Suppressor macrophage treated with lipopolysaccharide for 1 hour (primary cell): ENCODE data around the gene AKR1C1.
"Not testable (repeated sequence)": the region's sequence is repeated elsewhere in the genome, so short reads cannot be mapped to it uniquely, and the experiment has no call there.

Source experiments
- DNase-seq, 3 donors: peaks; one replicate each; pipeline ENCODE4 v3.0.0-alpha.2; 2020 to 2022

AKR1C1 gene

DNA sequence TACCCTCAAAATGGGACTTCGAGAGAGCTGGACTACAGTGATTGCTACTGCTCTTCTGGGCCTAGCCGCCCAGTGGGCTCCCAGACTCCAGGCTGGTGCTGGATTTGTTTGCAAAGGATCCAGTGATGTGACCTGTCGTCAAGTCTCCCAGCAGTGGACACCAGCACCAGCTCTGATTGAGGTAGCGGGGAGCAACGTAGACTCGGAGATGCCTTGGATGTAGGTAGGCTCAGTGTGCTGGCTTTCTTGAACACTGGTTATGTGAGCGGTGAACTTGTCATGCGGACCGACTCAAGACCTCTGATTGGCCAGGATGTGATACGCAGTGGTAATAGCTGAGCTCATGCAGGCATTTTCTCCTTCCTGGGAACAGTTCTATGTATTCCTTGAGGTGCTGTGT lies 21.0 kb downstream of the AKR1C1 start:
- no peak for DNase-seq

GRCh38 chr10:4984971-4985594 lies 21.9 kb downstream of the AKR1C1 start:
- no peak for DNase-seq

DNA sequence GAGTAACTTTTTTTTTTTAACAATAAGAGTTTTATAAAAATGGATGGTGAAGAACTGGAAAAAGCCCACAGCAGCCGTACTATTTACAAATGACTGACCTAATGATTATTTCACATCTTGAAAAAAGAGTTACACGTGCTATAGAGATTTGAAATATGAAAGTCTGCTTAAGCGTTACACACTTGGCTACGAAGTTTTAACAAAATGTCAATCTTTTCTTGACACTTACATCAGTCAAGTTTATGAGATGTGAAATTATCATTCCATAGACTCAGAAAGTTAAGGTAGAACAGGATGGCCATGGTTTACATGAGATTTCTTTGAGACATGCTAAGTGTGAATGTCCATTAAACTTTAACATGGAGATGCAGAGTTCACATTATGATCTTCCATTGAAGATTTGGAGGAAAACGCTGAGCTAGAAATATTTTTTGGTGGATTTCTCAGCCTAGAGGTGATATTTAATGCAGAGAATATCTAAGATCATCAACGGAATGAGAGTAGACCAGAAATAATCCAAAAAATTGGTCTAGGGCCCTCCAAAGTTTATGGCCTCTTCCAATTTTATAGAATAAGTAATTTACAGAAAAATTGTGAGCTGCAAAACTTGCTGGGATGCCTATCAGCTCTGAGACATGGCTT lies 24.9 kb downstream of the AKR1C1 start:
- DNase-seq, result not testable (repeated sequence)

GRCh38 chr10:4990217-4990616 lies 27.0 kb downstream of the AKR1C1 start:
- DNase-seq, result no peak

DNA sequence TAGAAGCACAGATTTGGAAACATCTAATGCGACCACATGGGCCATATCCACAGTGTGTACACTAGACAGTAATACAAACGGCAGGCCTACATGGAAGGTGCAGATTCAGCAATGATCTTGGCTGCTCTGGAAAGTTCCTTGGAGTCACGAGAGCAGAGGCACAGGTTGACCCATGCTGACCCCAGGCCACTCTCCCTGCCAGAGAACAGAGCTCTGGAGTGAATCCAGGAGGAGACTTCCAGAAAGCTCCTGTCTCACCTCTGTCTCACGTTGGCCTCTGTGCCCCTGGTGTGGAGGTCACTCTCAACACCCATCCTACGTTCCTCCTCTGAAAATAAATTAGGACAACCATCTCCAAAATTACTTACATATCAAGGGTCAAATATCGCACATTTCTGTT lies 28.2 kb downstream of the AKR1C1 start:
- not testable (repeated sequence) for DNase-seq

GRCh38 chr10:4992564-4992963 lies 29.3 kb downstream of the AKR1C1 start:
- DNase-seq, result not testable (repeated sequence)

- not testable (repeated sequence) for DNase-seq
Observed at GRCh38 chr10:4994260-4994659, 31.0 kb downstream of the AKR1C1 start.

- no peak for DNase-seq
Observed at GRCh38 chr10:4998671-4999070, 35.5 kb downstream of the AKR1C1 start.

DNA sequence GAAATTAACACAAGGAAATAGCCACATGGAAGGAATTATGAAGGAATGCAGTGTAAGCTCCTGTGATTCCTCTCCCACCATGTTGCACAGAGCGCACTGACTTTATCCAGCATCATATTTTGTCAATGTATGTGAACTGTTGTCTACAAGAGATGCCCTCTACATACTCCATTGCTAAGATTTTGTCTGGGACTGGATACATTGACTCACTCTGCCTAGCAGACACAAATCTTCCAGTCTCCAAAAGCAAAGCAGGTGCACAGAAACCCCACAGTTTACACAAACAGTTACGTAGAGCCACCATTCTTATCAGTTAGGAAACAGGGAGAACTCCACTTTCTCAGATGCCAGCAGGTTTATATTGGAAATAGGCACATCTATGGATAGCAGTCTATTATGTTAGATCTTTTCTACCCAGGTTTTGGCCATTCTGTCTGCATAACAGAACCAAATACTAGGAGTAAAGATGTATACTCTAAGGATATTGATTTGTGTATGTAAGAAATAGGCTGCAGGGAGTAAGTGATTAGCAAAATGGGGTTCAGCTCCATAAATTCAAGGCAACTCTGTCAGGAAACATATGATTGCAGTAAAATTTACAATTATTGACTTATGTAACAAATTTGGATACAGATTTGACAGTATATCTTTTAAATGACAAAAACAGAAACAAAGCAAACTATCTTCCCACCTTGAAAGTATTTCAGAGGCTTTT lies 39.0 kb downstream of the AKR1C1 start:
- no peak for DNase-seq

- not testable (repeated sequence) for DNase-seq
Observed at GRCh38 chr10:5003127-5004029, 40.2 kb downstream of the AKR1C1 start, which contains the start of gene AKR1C2. Gene AKR1C2 (minus strand): TSS chr10:5003857. CDS start chr10:5003835, 22 bp downstream.

DNA sequence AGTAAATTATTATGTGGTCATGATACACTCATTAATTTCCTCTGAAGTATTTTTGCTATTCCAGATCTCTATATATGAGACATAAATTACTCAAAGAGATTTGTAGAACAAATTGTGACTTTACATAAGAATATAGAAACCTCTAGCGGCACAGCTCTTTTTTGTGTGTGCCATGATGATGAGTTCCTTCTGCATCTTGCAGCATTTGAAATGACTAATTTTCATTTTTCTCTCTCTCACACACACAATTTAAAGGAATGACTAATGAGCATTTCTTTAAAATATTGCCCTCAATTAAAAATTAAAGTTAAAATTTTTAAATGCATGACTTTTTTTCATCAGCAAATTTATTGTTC lies 40.8 kb downstream of the AKR1C1 start:
- DNase-seq, result not testable (repeated sequence)

DNA sequence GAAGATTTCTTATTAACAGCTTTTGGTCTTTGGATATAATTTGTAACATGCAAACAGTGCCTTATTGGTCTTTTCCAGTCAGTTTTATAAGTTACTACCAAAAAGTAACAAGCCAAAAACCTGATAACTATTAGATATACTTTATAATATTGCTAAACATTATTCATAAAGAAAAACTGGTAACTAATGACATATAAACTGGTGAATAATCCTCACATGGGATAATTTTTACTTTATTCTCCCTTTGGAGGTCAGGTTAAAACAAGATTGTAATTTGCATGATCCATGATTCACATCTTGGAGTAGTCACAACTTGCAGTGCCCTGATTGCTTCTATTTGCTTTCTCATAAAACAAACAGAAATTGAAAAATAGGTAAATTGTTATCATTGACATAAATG lies 41.3 kb downstream of the AKR1C1 start:
- not testable (repeated sequence) for DNase-seq

DNA sequence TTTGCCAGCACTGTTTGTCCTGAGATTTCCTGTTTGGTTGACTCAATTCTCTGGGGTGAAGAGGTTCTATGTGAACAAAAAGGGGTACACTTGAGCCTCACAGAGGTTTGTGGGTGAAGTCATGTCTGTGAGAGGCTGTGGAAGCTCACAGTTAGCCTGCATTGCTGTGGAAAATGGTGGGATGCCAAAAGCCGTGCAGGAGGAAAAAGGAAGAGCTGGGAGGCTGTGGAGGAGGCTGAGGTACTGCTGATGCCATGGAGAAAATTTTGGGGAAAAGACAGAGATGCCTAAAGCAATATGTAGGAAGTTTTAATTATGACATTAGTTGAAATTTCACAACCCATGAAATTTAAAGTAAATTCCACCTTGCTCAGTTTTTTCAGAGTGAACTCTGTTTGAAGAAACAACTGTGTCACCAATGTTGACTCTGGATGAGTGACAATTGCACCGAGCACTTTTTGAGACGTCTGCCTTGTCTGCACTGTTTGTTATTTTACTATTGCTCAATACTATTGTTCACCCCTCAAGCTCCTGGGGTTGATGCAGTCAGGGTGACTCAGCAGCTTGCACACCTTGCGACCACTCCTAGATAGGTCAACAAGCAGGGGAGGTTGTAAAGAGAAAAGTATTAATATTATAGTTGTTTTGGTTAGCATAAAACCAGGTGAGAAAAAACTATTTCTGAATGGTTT lies 45.8 kb downstream of the AKR1C1 start:
- DNase-seq, result peak in 2 of 3 donors; percentile 35 to 42

GRCh38 chr10:5010043-5010442 lies 46.8 kb downstream of the AKR1C1 start:
- DNase-seq, result not testable (repeated sequence)

- not testable (repeated sequence) for DNase-seq
Observed at GRCh38 chr10:5011392-5011791, 48.2 kb downstream of the AKR1C1 start.

- DNase-seq, result no peak
Observed at GRCh38 chr10:5012595-5012994, 49.4 kb downstream of the AKR1C1 start.

DNA sequence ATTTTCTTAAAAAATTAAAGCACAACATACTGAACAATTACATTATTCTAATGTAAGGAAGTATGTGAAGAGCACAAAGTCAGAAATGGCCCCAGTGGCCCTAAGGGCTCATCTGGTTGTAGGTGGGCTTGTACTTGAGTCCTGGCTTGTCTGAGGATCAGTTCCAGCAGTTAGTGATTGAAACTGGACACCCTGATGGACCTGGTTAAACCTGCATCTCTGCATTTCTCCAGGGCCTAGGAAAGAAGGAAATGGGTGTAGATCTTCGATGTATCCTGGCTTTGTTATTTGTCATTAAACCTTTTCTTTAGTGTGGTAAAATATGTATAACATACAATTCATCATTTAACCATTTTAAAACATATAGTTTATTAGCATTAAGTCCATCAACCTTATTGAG lies 50.2 kb downstream of the AKR1C1 start:
- DNase-seq, result no peak

DNA sequence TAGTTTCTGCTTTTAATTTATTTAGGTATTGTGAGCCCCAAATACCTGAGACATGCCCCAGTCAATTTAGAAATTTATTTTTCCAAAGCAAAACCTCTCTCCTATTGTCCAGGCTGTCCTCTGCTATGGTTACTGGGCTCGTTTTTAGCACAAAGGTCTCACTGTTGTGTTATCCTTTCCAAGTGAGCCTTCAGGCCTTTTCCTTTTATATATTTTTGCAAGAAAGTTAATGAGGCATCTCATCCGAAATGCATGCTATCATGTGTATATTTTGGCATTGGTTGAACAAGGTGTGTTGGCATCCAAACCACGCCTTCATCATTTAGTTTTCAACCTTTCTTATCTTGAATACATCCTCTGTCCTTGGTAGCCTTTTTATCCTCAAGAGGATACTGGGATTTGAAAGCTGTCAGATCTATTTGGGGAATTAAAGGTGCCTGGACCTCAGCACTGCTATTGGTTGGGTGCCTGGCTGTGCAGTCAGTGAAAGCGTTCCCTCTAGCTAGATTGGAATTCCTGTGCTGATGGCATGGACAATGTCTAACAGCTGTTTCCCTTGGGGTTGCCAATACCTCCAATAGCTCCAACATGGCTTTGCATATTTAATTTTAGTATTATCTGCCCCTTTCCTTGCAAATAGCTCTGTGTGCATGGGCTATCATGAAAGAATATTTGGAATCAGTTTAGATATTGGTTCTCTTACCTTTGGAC lies 51.1 kb downstream of the AKR1C1 start:
- DNase-seq, result not testable (repeated sequence)

GRCh38 chr10:5014936-5015335 lies 51.7 kb downstream of the AKR1C1 start:
- DNase-seq, result peak in 1 of 3 donors; percentile 8

GRCh38 chr10:5018134-5018533 lies 54.9 kb downstream of the AKR1C1 start:
- DNase-seq, result peak in 1 of 3 donors; percentile 9

DNA sequence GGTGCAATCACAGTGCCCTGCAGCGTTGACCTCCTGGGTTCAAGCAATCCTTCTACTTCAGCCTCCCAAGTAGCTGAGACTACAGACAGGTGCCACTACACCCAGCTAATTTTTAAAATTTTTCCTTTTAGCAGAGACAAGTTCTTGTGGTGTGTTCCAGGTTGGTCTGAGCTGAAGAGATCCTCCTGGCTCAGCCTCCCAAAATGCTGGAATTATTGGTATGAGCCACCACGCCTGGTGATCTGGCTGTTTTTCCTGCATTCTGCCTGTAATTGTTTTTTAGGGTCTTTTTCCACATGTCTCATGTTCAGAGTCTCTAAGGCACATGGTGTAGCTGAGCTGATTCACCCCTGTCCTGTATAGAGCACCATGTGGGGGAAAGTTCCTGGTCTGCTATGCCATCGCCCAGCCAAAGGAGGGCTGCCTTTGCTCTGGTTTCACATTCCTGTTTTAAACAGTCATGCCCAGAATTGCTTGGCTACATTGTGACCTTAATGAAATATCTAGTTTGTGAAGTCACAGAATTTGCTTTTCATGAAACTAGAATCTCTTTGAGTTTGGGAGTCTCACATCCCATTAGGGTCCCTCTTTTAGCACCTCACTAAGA lies 55.6 kb downstream of the AKR1C1 start:
- peak; percentile 58 to 62 (median 60) for DNase-seq
